SK-N-SH (cell line): ENCODE results near the gene TAOK1. TPM values are rescaled to one million over a fixed set of nuclear protein-coding genes. Genes with fewer than 3 reads are reported as not detected.

Source experiments
- CTCF ChIA-PET: fragments of 300-600, 350-600 bp; formaldehyde crosslinking; extraction: SDS; loops from one replicate; lab custom pipeline; 2021; lab: Yijun Ruan, JAX
- POLR2A ChIA-PET: fragments of 350-600 bp; sonication (Branson Sonifier 250); formaldehyde crosslinking; extraction: SDS; loops from one replicate; lab custom pipeline; 2020; ENCODE audit warnings: antibody characterized with exemption, inconsistent platforms; lab: Yijun Ruan, JAX
- DNase-seq: peaks from one replicate; pipeline ENCODE4 v3.0.0; 2012
- H2AFZ ChIP-seq: fragments of 200-600 bp; sonication (generic); 2 replicates; pipeline ENCODE4 v1.8.1; 2016; ENCODE audit warnings: antibody characterized with exemption, mild to moderate bottlenecking, low read depth
- H3F3A ChIP-seq: fragments of 200-600 bp; sonication (generic); replicated peaks from 2 replicates; pipeline ENCODE3; 2016; ENCODE audit warnings: antibody characterized with exemption, mild to moderate bottlenecking; ENCODE audit not compliant: insufficient read depth
- H3K27ac ChIP-seq, 2 experiments: fragments of 200-500 bp in 1 of 2; fragments of 200-600 bp in 1 of 2; sonication (Bioruptor generic) in 1 of 2; sonication (generic), shearing (Covaris generic) in 1 of 2; 2 replicates each; pipeline versions ENCODE4 v1.5.1 to v1.6.1; 2014 to 2016; ENCODE audit warnings: low read depth in 2 of 2, inconsistent platforms in 1 of 2, low read length in 1 of 2, mild to moderate bottlenecking in 1 of 2, mixed read lengths in 1 of 2
- H3K27me3 ChIP-seq: fragments of 200-600 bp; sonication (generic), shearing (Covaris generic); 2 replicates; pipeline ENCODE4 v1.6.1; 2016; ENCODE audit warnings: mixed run types; ENCODE audit not compliant: insufficient read depth
- H3K36me3 ChIP-seq, 2 experiments: fragments of 200-500 bp in 1 of 2; fragments of 200-600 bp in 1 of 2; sonication (Bioruptor generic) in 1 of 2; sonication (generic) in 1 of 2; replicated peaks in 1 of 2; 2 replicates each; pipeline versions ENCODE3 to v1.5.1; 2014 to 2016; ENCODE audit warnings: low read length in 1 of 2, mild to moderate bottlenecking in 1 of 2; ENCODE audit not compliant: insufficient read depth in 2 of 2, control insufficient read depth in 1 of 2
- H3K4me1 ChIP-seq, 2 experiments: fragments of 200-500 bp in 1 of 2; fragments of 200-600 bp in 1 of 2; sonication (Bioruptor generic) in 1 of 2; sonication (generic), shearing (Covaris generic) in 1 of 2; 2 replicates each; pipeline versions ENCODE4 v1.5.1 to v1.6.1; 2014 to 2016; ENCODE audit warnings: low read depth in 1 of 2, low read length in 1 of 2, mixed run types in 1 of 2; ENCODE audit not compliant: insufficient read depth in 2 of 2, control insufficient read depth in 1 of 2
- H3K4me2 ChIP-seq: fragments of 200-600 bp; sonication (generic), shearing (Covaris generic); 2 replicates; pipeline ENCODE4 v1.6.1; 2017; ENCODE audit warnings: mixed run types
- H3K4me3 ChIP-seq, 2 experiments: fragments of 200-500 bp in 1 of 2; fragments of 200-600 bp in 1 of 2; sonication (Bioruptor generic) in 1 of 2; sonication (generic), shearing (Covaris generic) in 1 of 2; 2 replicates each; pipeline versions ENCODE4 v1.5.1 to v1.8.1; 2014 to 2016; ENCODE audit warnings: low read depth in 2 of 2, inconsistent platforms in 1 of 2, low read length in 1 of 2, mild to moderate bottlenecking in 1 of 2, mixed read lengths in 1 of 2, moderate library complexity in 1 of 2
- H3K79me2 ChIP-seq: fragments of 200-600 bp; sonication (generic); 2 replicates; pipeline ENCODE4 v1.8.1; 2017; ENCODE audit warnings: mild to moderate bottlenecking; ENCODE audit not compliant: insufficient read depth
- H3K9ac ChIP-seq: fragments of 200-600 bp; sonication (generic); 2 replicates; pipeline ENCODE4 v1.6.1; 2017; ENCODE audit warnings: mixed run types
- H3K9me2 ChIP-seq: fragments of 200-600 bp; sonication (generic); 2 replicates; pipeline ENCODE4 v1.6.1; 2017; ENCODE audit warnings: mixed run types
- H3K9me3 ChIP-seq: fragments of 200-600 bp; sonication (generic); 2 replicates; pipeline ENCODE4 v1.6.1; 2017; ENCODE audit warnings: mixed run types, mild to moderate bottlenecking, moderate library complexity
- H4K20me1 ChIP-seq: fragments of 200-600 bp; sonication (generic); 2 replicates; pipeline ENCODE4 v1.6.1; 2017; ENCODE audit warnings: mild to moderate bottlenecking, mixed run types; ENCODE audit not compliant: insufficient read depth
- ELF1 ChIP-seq: IDR thresholded peaks from 2 replicates; pipeline ENCODE4 v1.4.0; 2012
- EP300 ChIP-seq, 2 experiments: IDR thresholded peaks; 2 replicates each; pipeline versions ENCODE4 v1.4.0 to v1.6.1; 2012; ENCODE audit warnings: borderline replicate concordance in 1 of 2, low read depth in 1 of 2, low read length in 1 of 2
- EZH2phosphoT487 ChIP-seq: fragments of 200-600 bp; sonication (generic); IDR thresholded peaks from 2 replicates; pipeline ENCODE4 v1.6.1; 2017; ENCODE audit warnings: low read depth, mixed run types, mild to moderate bottlenecking, antibody characterized with exemption, moderate library complexity, borderline replicate concordance
- FOXJ3 ChIP-seq: sonication (generic); formaldehyde crosslinking; IDR thresholded peaks from 2 replicates; pipeline ENCODE4 v1.5.1; 2020; ENCODE audit warnings: mild to moderate bottlenecking, missing genetic modification reagents
- FOXM1 ChIP-seq: IDR thresholded peaks from 2 replicates; pipeline ENCODE4 v1.4.0; 2012; ENCODE audit warnings: low read depth, mild to moderate bottlenecking
- GATA2 ChIP-seq: sonication (generic); formaldehyde crosslinking; IDR thresholded peaks from 2 replicates; pipeline ENCODE4 v1.5.0; 2020; ENCODE audit warnings: mild to moderate bottlenecking, missing genetic modification reagents
- NFIC ChIP-seq: IDR thresholded peaks from 2 replicates; pipeline ENCODE4 v1.4.0; 2012; ENCODE audit warnings: borderline replicate concordance
- NRF1 ChIP-seq: IDR thresholded peaks from 2 replicates; pipeline ENCODE4 v1.6.1; 2012; ENCODE audit warnings: low read depth, mild to moderate bottlenecking, low read length
- POLR2AphosphoS5 ChIP-seq: IDR thresholded peaks from 2 replicates; pipeline ENCODE4 v1.6.1; 2012; ENCODE audit warnings: low read depth, low read length
- RAD21 ChIP-seq: IDR thresholded peaks from 2 replicates; pipeline ENCODE4 v1.6.1; 2012; ENCODE audit warnings: mild to moderate bottlenecking, low read length
- RFX5 ChIP-seq: IDR thresholded peaks from 2 replicates; pipeline ENCODE4 v1.6.1; 2012; ENCODE audit warnings: mild to moderate bottlenecking, improper control_type of control experiment, low read length
- SMC3 ChIP-seq: IDR thresholded peaks from 2 replicates; pipeline ENCODE4 v1.6.1; 2012; ENCODE audit warnings: low read depth, low read length, improper control_type of control experiment
- TAF1 ChIP-seq: IDR thresholded peaks from 2 replicates; pipeline ENCODE4 v1.6.1; 2012; ENCODE audit warnings: low read depth, mild to moderate bottlenecking, low read length, moderate library complexity, borderline replicate concordance
- TCF12 ChIP-seq: IDR thresholded peaks from 2 replicates; pipeline ENCODE4 v1.4.0; 2012
- WGBS: methylation state at CpG from one replicate; pipeline ENCODE4 v1.1.6; 2017; ENCODE audit warnings: low lambda C conversion rate; 5-methylcytosine and 5-hydroxymethylcytosine counted together
- polyA plus RNA-seq, 3 experiments: library from polyadenylated mRNA; depleted of rRNA; stranded (reverse); fragments of >200 nt; gene quantifications; 2 replicates each; pipeline ENCODE4 v1.2.3, GENCODE V29; 2012
- TF ChIP-seq, protein P1 (sequence below): IDR thresholded peaks from 2 replicates; pipeline ENCODE4 v1.4.0; 2012; ENCODE audit warnings: low read depth, borderline replicate concordance
- TF ChIP-seq, protein P2 (sequence below): fragments of 150-350 bp; IDR thresholded peaks from 2 replicates; pipeline ENCODE4 v1.6.1; 2017; ENCODE audit warnings: antibody characterized with exemption, low read length, low read depth, borderline replicate concordance
- TF ChIP-seq, protein P3 (sequence below): IDR thresholded peaks from 2 replicates; pipeline ENCODE4 v1.6.1; 2012; ENCODE audit warnings: mild to moderate bottlenecking, low read depth, low read length, moderate library complexity

TAOK1 gene
- polyA plus RNA-seq, 1 of the 3 experiments (the other 2 are of a cell fraction), result 5.9 TPM

DNA sequence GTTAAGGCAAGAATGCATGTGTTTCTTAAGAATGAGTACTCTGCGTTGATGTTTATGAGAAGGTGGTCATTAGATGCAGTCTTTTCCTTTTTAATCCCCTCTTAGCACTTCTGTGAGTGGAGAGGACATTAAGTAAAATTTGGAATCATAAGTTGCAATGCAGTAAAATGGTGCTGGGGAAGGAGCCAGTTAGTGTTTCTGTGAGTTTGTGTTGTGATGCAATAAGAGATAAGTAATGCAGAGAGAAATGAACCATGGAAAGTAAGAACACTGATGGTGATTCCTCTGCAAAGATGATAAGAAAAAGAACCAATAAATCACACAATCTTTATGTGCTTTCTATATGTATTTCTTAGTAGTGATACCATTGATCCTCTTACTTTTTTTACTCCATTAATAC, 156.7 kb downstream of the TAOK1 start:
- Histone ChIP-seq H3K4me2 (no peak overlapping the region), H3K9ac (no peak overlapping the region), H3K27ac (no peak overlapping the region), H3K36me3 (peaks cover 45 to 58% of the 10 kb centered on the region in 2 experiments), H3K4me3 (no peak overlapping the region), H3K27me3 (no peaks in the 10 kb centered on the region), H2AFZ (no peak overlapping the region), H3K9me3 (no peaks in the 10 kb centered on the region), H3F3A (no peaks in the 10 kb centered on the region), H3K79me2 (no peaks in the 10 kb centered on the region), H3K9me2 (no peaks in the 10 kb centered on the region), H4K20me1 (no peaks in the 10 kb centered on the region), H3K4me1 (peaks cover 4 to 7% of the 10 kb centered on the region in 2 experiments; a peak in 3 of 4 replicates)
- ChIA-PET CTCF (interaction anchor here (3.1 kb wide), 1 partner anchor 10 kb away, joined by 14 read pairs; no protein-coding TSS in a partner anchor), POLR2A (no interaction called here)
- 100% methylated on average over 1 of the region's 1 CpG for WGBS
- DNase-seq, result no peak
- TF ChIP-seq NFIC (no peak), EP300 (IDR thresholded peaks at IDR 0.05; ENCODE audit: borderline replicate concordance in 1 of 2, low read depth in 1 of 2, low read length in 1 of 2) (no peak), RFX5 (no peak), RAD21 (no peak), ELF1 (no peak), FOXJ3 (CRISPR knock-in tag) (no peak), NRF1 (no peak), SMC3 (no peak), EZH2phosphoT487 (no peak), POLR2AphosphoS5 (no peak)
- TF ChIP-seq, protein P1, sequence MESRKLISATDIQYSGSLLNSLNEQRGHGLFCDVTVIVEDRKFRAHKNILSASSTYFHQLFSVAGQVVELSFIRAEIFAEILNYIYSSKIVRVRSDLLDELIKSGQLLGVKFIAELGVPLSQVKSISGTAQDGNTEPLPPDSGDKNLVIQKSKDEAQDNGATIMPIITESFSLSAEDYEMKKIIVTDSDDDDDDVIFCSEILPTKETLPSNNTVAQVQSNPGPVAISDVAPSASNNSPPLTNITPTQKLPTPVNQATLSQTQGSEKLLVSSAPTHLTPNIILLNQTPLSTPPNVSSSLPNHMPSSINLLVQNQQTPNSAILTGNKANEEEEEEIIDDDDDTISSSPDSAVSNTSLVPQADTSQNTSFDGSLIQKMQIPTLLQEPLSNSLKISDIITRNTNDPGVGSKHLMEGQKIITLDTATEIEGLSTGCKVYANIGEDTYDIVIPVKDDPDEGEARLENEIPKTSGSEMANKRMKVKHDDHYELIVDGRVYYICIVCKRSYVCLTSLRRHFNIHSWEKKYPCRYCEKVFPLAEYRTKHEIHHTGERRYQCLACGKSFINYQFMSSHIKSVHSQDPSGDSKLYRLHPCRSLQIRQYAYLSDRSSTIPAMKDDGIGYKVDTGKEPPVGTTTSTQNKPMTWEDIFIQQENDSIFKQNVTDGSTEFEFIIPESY, result no peak

DNA sequence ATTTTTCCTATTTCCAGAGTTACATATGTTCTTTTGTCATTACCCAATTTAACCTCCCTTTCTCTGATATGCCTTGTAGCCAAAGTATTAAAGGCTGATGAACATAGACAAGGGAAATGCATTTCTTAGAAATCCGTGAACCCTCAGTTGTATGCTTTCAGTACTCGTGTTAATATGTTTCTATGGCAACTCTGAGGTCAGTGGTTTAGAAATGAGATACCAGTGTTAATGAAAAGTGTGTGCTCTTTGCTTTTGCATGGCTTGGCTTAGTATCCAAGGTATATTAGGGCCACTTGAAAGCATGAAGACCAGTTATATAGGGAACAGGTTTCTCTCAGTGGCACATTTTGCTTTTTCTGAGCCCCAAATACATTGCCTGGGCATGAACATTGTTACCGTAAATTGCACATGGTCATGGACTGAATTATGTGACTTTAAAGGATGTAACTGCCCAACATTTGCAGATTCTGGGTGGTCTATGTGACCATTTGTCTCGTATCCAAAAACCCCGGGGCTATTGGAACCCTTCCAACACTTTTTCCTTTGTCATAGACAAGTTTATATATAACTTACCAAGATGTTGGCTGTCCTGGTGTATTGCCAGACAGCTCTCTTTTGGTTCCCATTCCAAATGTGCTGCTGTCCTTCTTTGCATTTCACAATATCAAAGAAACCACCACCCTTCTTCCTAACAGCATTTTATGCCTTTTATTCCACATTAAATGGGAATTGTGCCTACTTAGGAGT, 159.2 kb downstream of the TAOK1 start:
- Histone ChIP-seq H3K79me2 (no peaks in the 10 kb centered on the region), H3K9me3 (no peaks in the 10 kb centered on the region), H3K4me3 (no peak overlapping the region), H4K20me1 (no peaks in the 10 kb centered on the region), H3K27me3 (no peaks in the 10 kb centered on the region), H3K4me2 (no peak overlapping the region), H2AFZ (no peak overlapping the region)
- DNase-seq, result peak; percentile 25
- no peak for TF ChIP-seq RAD21
- TF ChIP-seq, protein P2, sequence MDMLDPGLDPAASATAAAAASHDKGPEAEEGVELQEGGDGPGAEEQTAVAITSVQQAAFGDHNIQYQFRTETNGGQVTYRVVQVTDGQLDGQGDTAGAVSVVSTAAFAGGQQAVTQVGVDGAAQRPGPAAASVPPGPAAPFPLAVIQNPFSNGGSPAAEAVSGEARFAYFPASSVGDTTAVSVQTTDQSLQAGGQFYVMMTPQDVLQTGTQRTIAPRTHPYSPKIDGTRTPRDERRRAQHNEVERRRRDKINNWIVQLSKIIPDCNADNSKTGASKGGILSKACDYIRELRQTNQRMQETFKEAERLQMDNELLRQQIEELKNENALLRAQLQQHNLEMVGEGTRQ, result no peak
- no peak for TF ChIP-seq SMC3
- TF ChIP-seq POLR2AphosphoS5, result no peak
- TF ChIP-seq, protein P3, sequence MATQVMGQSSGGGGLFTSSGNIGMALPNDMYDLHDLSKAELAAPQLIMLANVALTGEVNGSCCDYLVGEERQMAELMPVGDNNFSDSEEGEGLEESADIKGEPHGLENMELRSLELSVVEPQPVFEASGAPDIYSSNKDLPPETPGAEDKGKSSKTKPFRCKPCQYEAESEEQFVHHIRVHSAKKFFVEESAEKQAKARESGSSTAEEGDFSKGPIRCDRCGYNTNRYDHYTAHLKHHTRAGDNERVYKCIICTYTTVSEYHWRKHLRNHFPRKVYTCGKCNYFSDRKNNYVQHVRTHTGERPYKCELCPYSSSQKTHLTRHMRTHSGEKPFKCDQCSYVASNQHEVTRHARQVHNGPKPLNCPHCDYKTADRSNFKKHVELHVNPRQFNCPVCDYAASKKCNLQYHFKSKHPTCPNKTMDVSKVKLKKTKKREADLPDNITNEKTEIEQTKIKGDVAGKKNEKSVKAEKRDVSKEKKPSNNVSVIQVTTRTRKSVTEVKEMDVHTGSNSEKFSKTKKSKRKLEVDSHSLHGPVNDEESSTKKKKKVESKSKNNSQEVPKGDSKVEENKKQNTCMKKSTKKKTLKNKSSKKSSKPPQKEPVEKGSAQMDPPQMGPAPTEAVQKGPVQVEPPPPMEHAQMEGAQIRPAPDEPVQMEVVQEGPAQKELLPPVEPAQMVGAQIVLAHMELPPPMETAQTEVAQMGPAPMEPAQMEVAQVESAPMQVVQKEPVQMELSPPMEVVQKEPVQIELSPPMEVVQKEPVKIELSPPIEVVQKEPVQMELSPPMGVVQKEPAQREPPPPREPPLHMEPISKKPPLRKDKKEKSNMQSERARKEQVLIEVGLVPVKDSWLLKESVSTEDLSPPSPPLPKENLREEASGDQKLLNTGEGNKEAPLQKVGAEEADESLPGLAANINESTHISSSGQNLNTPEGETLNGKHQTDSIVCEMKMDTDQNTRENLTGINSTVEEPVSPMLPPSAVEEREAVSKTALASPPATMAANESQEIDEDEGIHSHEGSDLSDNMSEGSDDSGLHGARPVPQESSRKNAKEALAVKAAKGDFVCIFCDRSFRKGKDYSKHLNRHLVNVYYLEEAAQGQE, result no peak
- TF ChIP-seq FOXM1, result no peak
- TF ChIP-seq TAF1, result no peak
- TF ChIP-seq NRF1, result no peak
- no peak for TF ChIP-seq GATA2 (CRISPR knock-in tag)
- TF ChIP-seq TCF12, result no peak
- no peak for TF ChIP-seq FOXJ3 (CRISPR knock-in tag)
- TF ChIP-seq, all 33 proteins: peak for 0
- H3K4me1 ChIP-seq, result peaks cover 4 to 7% of the 10 kb centered on the region in 2 experiments; a peak in 3 of 4 replicates
- H3K36me3 ChIP-seq, result peaks cover 23 to 34% of the 10 kb centered on the region in 2 experiments
- peak overlapping the region in 1 of 2 experiments; percentile 47; a peak in 1 of 4 replicates for H3K27ac ChIP-seq
- H3K9ac ChIP-seq, result no peak overlapping the region
- H3K9me2 ChIP-seq, result no peaks in the 10 kb centered on the region
- WGBS, result 59% methylated on average over 5 of the region's 5 CpGs
- ChIA-PET CTCF (interaction anchor here (0.9 to 2.1 kb wide), 4 partner anchors 12 to 179 kb away, joined by 3 to 7 read pairs (median 4); no protein-coding TSS in a partner anchor), POLR2A (no interaction called here)
- H3F3A ChIP-seq, result no peaks in the 10 kb centered on the region
